OCI-LY1 (cell line): ENCODE measurements around the gene ADRA2A.

Experiments
- EZH2 ChIP-seq: fragments of 200-600 bp; sonication (generic), shearing (Covaris generic); IDR thresholded peaks from 2 replicates; pipeline ENCODE4 v1.8.0; 2017; ENCODE audit warnings: borderline replicate concordance, mixed run types, mild to moderate bottlenecking, antibody characterized with exemption, low read length, moderate library complexity, mixed read lengths
- TF ChIP-seq, protein P1 (sequence below): fragments of 200-600 bp; sonication (generic), shearing (Covaris generic); IDR thresholded peaks from 2 replicates; pipeline ENCODE4 v1.5.1; 2017; ENCODE audit warnings: mild to moderate bottlenecking, antibody characterized with exemption, low read length, moderate library complexity, mixed read lengths

DNA sequence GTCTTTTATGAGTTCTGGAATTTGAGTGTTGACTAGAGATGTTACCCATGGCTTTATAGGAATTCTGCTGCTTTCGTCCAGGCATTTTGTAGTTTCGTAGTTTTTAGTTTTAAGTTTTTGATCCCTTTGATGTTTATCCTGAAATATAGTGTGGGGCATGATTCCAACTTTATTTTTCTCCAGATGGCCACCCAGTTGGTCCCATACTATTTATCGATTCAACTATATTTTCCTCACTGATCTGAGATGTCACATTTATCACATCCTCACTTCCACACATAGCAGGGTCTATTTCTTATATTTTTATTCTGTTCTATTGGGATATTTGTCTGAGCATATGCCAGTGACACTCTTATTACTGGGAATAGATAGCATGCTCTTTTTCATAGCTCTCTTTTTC, 33.9 kb downstream of the ADRA2A start:
- no peak for TF ChIP-seq EZH2
- TF ChIP-seq, protein P1, sequence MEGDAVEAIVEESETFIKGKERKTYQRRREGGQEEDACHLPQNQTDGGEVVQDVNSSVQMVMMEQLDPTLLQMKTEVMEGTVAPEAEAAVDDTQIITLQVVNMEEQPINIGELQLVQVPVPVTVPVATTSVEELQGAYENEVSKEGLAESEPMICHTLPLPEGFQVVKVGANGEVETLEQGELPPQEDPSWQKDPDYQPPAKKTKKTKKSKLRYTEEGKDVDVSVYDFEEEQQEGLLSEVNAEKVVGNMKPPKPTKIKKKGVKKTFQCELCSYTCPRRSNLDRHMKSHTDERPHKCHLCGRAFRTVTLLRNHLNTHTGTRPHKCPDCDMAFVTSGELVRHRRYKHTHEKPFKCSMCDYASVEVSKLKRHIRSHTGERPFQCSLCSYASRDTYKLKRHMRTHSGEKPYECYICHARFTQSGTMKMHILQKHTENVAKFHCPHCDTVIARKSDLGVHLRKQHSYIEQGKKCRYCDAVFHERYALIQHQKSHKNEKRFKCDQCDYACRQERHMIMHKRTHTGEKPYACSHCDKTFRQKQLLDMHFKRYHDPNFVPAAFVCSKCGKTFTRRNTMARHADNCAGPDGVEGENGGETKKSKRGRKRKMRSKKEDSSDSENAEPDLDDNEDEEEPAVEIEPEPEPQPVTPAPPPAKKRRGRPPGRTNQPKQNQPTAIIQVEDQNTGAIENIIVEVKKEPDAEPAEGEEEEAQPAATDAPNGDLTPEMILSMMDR, result no peak
